B cell (primary cell): Measurements from ENCODE around the gene RDH14.

ENCODE experiments used
- EZH2 ChIP-seq: IDR thresholded peaks from 2 replicates; pipeline ENCODE4 v1.6.1; 2012; ENCODE audit warnings: borderline replicate concordance, low read depth, mild to moderate bottlenecking, moderate library complexity, low read length; ENCODE audit not compliant: insufficient read depth, poor library complexity, severe bottlenecking
- TF ChIP-seq, protein P1 (sequence below): fragments of 200-600 bp; IDR thresholded peaks from one replicate; pipeline ENCODE4 v1.8.0; 2022; ENCODE audit warnings: antibody characterized with exemption, mild to moderate bottlenecking

DNA sequence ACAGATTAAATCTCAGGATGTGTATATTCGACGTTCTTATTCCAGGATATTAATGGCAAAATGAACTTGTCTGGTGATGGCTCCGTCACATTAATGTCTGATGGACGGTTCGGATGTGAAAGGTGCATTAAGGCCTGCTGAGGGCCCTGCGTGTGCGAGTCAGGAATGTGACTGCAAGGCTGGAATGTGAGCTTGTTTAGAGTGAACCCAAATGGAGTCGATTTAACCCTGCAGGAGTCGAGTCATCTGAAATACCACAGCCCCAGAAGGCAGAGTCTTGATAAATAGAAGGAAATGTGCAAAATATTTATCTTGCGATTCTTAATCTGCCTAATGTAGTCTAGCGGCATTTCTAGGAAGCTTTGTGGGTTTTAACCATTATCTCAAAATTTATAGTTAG lies 44.3 kb downstream of the RDH14 start:
- TF ChIP-seq, protein P1, sequence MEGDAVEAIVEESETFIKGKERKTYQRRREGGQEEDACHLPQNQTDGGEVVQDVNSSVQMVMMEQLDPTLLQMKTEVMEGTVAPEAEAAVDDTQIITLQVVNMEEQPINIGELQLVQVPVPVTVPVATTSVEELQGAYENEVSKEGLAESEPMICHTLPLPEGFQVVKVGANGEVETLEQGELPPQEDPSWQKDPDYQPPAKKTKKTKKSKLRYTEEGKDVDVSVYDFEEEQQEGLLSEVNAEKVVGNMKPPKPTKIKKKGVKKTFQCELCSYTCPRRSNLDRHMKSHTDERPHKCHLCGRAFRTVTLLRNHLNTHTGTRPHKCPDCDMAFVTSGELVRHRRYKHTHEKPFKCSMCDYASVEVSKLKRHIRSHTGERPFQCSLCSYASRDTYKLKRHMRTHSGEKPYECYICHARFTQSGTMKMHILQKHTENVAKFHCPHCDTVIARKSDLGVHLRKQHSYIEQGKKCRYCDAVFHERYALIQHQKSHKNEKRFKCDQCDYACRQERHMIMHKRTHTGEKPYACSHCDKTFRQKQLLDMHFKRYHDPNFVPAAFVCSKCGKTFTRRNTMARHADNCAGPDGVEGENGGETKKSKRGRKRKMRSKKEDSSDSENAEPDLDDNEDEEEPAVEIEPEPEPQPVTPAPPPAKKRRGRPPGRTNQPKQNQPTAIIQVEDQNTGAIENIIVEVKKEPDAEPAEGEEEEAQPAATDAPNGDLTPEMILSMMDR: no peak
- no peak for TF ChIP-seq EZH2
